ES-I3 (cell line): ENCODE measurements around the gene D2HGDH.
"Not testable (repeated sequence)": the region's sequence is repeated elsewhere in the genome, so short reads cannot be mapped to it uniquely, and the experiment has no call there.

ENCODE experiments used
- H3K36me3 ChIP-seq: 2 replicates; pipeline ENCODE4 v1.6.1; 2013; ENCODE audit warnings: mild to moderate bottlenecking, low read length, control low read depth, moderate library complexity; ENCODE audit not compliant: insufficient read depth
- H3K4me1 ChIP-seq: 2 replicates; pipeline ENCODE4 v1.6.1; 2013; ENCODE audit warnings: mild to moderate bottlenecking, control low read depth, low read length; ENCODE audit not compliant: insufficient read depth
- H3K9ac ChIP-seq: 2 replicates; pipeline ENCODE4 v1.6.1; 2013; ENCODE audit warnings: low read depth, mild to moderate bottlenecking, low read length, moderate library complexity
- H3K9me3 ChIP-seq: 2 replicates; pipeline ENCODE4 v1.6.1; 2013; ENCODE audit warnings: mild to moderate bottlenecking, low read length, moderate library complexity; ENCODE audit not compliant: control insufficient read depth, insufficient read depth

D2HGDH gene

GRCh38 chr2:241795021-241795999 is 60.9 kb downstream of the D2HGDH start:
- H3K4me1 ChIP-seq = no peaks in the 10 kb centered on the region

GRCh38 chr2:241796209-241796608 is 61.8 kb downstream of the D2HGDH start:
- no peak overlapping the region for H3K9ac ChIP-seq

More at GRCh38 chr2:241795021-241795999, 60.9 kb downstream of the D2HGDH start:
- no peak overlapping the region for H3K9ac ChIP-seq
- peaks cover 4% of the 10 kb centered on the region; the same call in 1 of the 2 replicates for H3K9me3 ChIP-seq
- H3K36me3 ChIP-seq = no peaks in the 10 kb centered on the region

DNA sequence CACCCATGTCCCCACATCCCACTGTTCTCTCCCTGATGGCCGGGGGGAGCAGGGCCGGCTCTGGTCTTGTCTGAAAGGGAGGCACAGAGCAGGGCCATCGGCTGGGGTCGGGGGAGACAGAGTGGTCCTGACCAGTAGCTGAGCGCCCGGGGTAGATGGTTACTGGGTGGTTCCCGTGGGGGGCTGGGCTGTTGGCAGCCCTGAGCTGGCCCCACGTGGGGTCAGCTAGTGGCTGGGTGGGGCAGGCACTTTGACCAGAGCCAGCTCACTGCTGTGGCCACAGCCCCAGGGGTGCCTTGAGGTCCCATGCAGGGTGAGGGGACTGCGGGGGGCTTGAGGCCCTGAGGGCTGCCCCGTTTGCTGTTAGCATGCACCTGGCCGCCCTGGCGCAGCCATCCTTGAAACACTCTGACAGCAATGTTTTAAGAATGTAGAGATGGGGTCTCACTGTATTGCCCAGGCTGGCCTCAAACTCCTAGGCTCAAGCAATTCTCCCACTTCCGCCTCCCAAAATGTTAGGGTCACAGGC is 62.2 kb downstream of the D2HGDH start:
- no peak overlapping the region for H3K9ac ChIP-seq
- H3K9me3 ChIP-seq = no peaks in the 10 kb centered on the region
- no peaks in the 10 kb centered on the region; the same call in 1 of the 2 replicates for H3K4me1 ChIP-seq
- no peaks in the 10 kb centered on the region for H3K36me3 ChIP-seq

More at GRCh38 chr2:241796209-241796608, 61.8 kb downstream of the D2HGDH start:
- Histone ChIP-seq H3K4me1 (no peaks in the 10 kb centered on the region), H3K9me3 (no peaks in the 10 kb centered on the region; the same call in 1 of the 2 replicates), H3K36me3 (no peaks in the 10 kb centered on the region)

- Histone ChIP-seq H3K36me3 (no peaks in the 10 kb centered on the region), H3K9ac (no peak overlapping the region), H3K9me3 (no peaks in the 10 kb centered on the region), H3K4me1 (no peaks in the 10 kb centered on the region; the same call in 1 of the 2 replicates)
Measured at GRCh38 chr2:241797441-241798080, 63.1 kb downstream of the D2HGDH start.

GRCh38 chr2:241798081-241798630 is 63.7 kb downstream of the D2HGDH start:
- no peaks in the 10 kb centered on the region; the same call in 1 of the 2 replicates for H3K4me1 ChIP-seq
- H3K9ac ChIP-seq = no peak overlapping the region
- H3K36me3 ChIP-seq = no peaks in the 10 kb centered on the region
- no peaks in the 10 kb centered on the region for H3K9me3 ChIP-seq

DNA sequence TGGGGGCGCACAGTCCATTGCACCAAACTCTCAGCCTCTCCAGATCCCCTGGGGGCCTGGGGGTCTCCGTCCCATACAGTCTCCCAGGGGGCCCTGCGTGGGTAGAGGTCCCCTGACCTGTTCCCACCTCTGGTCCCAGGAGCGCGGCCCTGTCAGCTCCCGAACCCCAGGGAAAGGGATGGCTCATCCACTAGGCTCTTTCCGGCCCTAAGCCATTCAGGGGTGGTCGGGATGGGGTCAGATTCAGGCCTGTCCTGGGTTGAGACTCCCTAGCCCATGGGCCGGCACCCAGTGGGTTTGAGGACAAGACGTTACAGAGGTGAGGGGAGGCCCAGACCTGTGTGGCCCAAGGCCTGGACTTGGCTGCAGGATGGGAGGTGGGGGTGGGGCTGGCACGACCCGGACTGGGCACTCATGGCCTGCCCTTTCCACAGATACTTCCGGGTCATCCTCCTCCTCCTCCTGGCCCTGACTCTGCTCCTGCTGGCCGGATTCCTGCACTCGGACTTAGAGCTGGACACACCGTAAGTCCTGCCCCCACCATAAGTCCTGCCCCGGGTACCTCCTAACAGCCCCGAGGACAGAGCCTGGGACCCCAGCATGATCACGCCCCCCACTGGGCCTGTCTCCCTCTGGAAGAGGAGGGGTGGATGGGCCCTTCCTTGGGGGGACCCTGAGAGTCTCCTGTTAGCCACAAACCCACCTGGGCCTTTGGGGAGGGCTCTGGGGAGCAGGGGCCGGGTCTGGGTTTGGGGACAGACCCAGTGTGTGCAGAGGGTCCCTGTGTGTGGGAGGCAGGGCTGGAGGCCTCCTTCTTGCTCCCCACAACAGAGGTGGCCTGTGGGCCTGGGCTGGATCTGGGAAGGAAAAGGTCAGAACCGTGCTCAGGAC is 64.4 kb downstream of the D2HGDH start:
- Histone ChIP-seq H3K4me1 (no peaks in the 10 kb centered on the region; the same call in 1 of the 2 replicates), H3K9ac (no peak overlapping the region), H3K9me3 (no peaks in the 10 kb centered on the region), H3K36me3 (no peaks in the 10 kb centered on the region)

DNA sequence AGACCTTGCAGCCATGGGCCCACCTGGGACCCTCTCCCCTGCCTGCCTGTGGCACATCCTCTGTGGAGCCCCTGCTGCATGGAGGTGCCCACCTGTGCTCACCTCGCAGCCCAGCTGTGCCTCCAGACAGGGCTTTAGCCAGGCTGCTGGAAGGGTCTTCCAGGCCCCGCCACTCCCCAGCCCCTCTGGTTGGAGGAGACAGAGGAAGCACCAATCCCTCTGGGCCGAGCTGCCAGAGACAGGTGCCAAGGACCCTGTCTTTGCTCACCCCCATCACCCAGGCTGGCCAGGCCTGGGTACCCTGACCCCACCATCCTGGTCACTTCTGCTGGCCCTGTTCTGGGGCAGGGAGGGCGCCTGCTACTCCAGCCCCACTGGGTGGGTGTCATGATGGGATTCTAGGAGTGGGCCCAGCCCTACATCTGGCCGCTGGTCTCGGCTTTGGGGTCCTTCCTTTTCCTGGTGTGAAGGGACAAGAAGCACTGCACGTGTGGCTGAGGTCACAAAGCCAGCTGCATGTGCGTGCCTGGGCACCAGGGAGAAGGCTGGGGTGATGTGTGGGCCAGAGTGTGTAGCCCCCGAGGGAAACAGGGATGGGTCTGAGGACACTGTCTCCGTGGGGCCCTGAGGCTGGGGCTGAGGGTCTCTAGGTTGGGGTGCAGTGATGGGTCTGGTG is 65.2 kb downstream of the D2HGDH start:
- no peaks in the 10 kb centered on the region for H3K36me3 ChIP-seq

DNA sequence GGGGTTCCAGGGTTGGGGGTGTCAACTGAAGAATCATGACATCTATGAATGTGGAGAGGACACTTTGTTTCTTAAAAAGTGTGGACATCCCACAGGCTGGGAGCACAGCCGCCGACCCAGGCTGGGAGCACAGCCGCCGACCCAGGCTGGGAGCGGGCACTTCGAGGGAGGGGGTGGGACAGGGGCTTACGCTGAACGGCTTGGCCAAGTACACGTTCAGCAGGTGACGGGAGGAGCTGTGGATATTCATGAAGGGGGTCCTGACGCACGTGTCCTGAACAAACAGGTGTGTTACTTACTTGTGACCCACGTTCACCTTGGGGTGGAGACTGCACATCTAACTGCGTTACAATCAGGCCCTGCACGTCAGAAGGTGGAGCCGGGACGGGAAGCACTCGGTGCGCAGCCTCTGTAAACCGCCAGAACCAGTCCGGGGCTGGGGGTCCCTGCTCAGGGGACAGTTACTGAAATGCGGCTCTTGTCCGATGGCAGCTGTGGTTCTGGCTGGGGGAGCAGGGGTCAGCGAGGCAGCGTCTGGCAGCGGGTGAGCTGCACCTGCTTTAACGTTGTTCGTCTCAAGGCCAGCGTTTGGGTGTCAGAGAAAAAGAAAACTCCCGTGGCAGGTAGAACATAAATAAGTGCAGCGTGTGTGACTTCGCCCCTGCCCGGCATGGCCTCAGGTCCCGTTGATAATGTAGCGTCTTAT is 65.9 kb downstream of the D2HGDH start:
- H3K9me3 ChIP-seq, H3K36me3 ChIP-seq, H3K4me1 ChIP-seq, H3K9ac ChIP-seq: not testable (repeated sequence)

More for the DNA sequence above, 65.2 kb downstream of the D2HGDH start:
- Histone ChIP-seq H3K9ac (no peak overlapping the region), H3K9me3 (no peaks in the 10 kb centered on the region), H3K4me1 (peaks cover 5% of the 10 kb centered on the region; the same call in 1 of the 2 replicates)

- H3K9ac ChIP-seq = no peak overlapping the region
- no peaks in the 10 kb centered on the region for H3K36me3 ChIP-seq
- no peaks in the 10 kb centered on the region for H3K9me3 ChIP-seq
- H3K4me1 ChIP-seq = peaks cover 8% of the 10 kb centered on the region; the same call in 1 of the 2 replicates
Measured at GRCh38 chr2:241801611-241802420, 67.4 kb downstream of the D2HGDH start.

GRCh38 chr2:241802421-241803318 is 68.2 kb downstream of the D2HGDH start:
- Histone ChIP-seq H3K9me3 (no peaks in the 10 kb centered on the region), H3K9ac (peak overlapping the region; percentile 50; the same call in 1 of the 2 replicates), H3K4me1 (peaks cover 8% of the 10 kb centered on the region; the same call in 1 of the 2 replicates), H3K36me3 (no peaks in the 10 kb centered on the region)
